GM21390 (cell line): Measurements from ENCODE around the gene RNF41.

Source experiments
- ATAC-seq: cut with Tn5 transposase; IDR thresholded peaks from one replicate; pipeline ENCODE4 v1.9.1; 2021; ENCODE audit not compliant: unreplicated experiment

The RNF41 gene

DNA sequence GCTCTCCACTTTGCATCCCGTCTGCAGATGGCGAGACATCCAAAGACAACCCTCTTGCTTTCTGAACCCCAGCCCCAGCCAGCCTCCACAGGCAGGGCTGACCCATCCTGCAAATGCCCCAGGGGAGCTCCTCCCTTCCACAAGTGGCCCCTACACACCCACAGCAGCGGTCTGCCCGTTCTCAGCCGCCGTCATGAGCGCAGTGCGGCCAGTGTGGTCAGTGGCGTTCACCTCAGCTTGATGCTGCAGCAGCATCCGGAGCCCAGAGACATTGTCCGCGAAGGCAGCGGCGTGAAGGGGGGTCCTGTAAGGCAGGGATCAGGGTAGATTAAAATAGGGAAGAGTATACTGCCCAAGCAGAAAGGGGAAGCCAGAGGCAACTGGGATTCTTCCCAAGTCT is 22.8 kb upstream of the RNF41 start:
- ATAC-seq: no peak

DNA sequence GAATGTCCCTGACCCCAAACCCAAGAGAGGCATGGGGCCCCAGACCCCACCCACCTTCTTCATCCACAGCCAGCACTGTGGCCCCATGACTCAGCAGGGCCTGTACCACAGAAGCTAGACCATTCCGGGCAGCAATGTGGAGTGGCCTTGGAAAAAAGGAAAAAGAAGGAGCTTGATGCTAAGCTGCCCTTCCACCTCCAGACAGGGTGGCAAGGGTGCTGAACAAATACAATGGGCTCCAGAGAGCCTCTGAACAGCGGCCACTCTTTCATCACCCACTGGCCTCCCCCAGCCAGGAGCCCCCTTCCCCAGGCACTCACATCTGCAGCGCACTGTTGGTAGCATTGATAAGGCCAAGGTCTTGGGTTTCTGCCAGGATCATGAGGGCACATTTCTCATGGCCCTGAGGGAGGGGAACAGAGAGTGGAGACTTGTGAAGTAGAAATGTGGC is 22.0 kb upstream of the RNF41 start:
- no peak for ATAC-seq

DNA sequence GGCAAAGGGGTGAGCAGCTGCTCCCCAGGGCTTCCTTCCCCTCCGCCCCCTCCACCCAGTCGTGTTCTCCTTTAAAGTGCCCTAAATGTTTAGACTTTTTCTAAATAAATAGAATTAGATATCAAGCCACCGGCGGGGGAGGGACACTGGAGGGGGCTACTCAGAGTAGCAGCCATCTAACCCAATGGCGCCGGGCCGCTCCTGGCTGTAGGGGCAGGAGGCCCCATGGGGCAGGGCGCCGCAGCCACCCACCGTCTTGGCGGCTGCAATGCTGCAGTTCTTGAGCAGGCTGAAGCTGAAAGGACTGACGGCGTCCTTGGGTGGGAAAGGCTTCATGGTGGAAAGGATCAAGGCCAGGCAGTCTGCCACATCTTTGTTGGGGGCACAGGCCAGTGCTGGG is 21.3 kb upstream of the RNF41 start:
- ATAC-seq: no peak

- ATAC-seq: no peak
These were observed 19.9 kb upstream of the RNF41 start for GRCh38 chr12:56241424-56242303.

DNA sequence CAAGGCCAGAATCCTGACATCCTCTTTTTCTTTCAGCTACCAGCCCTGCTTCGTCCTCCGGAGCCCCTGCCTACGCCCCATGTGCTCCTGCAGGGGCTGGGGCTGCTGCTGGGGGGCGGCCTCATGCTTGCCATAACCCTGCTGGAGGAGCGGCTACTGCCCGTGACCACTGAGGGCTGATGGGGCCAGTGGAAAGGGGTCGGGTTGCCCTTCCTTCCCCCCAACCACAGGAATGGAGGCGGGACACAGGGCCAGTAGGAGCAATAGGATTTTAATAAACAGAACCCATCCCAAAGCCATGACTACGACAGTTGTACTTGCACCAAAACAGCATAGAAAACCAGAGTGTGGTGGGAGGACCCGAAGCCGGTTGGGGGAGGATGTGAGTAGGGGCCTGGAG is 15.8 kb upstream of the RNF41 start:
- ATAC-seq: no peak

DNA sequence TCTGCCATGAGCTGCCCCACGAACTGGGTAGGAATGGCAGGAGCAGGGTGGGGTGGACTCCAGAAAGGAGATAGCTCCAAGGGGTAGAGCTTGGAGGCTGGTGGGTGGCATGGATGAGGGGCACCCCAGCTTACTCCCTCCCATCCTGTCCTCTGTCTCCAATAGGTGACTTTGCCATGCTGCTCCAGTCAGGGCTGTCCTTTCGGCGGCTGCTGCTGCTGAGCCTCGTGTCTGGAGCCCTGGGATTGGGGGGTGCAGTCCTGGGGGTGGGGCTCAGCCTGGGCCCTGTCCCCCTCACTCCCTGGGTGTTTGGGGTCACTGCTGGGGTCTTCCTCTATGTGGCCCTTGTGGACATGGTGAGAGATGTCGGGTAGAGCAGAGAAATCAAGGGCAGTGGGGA is 15.3 kb upstream of the RNF41 start:
- no peak for ATAC-seq

- no peak for ATAC-seq
These were observed 14.4 kb upstream of the RNF41 start for GRCh38 chr12:56236091-56236490.

DNA sequence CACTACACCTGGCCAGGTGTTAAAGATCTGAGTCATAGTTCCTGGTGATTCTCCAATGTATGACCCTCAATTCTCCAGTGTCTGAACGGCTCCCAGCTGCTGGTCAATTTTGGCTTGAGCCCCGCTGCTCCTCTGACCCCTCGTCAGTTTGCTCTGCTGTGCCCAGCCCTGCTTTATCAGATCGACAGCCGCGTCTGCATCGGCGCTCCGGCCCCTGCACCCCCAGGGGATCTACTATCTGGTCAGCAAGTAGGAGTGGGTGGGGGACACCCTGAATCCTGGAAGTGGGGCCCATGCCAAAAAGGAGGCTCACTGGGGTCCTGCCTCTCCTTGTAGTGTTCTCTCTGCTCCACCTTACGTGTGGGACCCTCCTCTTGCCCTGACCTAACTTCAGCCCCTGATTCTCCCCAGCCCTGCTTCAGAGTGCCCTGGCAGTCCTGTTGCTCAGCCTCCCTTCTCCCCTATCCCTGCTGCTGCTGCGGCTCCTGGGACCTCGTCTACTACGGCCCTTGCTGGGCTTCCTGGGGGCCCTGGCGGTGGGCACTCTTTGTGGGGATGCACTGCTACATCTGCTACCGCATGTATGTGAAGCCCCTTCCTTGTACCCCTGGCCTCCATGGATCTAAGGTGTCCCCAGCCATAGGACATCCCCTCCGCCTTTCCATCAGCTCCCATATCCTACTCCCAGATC is 13.2 kb upstream of the RNF41 start:
- no peak for ATAC-seq

DNA sequence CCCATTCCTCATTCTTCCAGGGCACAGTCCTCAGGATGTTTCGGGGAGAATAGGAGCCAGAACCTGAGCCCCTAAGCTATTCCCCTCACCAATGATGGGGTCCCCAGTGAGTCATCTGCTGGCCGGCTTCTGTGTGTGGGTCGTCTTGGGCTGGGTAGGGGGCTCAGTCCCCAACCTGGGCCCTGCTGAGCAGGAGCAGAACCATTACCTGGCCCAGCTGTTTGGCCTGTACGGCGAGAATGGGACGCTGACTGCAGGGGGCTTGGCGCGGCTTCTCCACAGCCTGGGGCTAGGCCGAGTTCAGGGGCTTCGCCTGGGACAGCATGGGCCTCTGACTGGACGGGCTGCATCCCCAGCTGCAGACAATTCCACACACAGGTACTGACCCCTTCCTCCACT is 9.5 kb upstream of the RNF41 start:
- no peak for ATAC-seq

DNA sequence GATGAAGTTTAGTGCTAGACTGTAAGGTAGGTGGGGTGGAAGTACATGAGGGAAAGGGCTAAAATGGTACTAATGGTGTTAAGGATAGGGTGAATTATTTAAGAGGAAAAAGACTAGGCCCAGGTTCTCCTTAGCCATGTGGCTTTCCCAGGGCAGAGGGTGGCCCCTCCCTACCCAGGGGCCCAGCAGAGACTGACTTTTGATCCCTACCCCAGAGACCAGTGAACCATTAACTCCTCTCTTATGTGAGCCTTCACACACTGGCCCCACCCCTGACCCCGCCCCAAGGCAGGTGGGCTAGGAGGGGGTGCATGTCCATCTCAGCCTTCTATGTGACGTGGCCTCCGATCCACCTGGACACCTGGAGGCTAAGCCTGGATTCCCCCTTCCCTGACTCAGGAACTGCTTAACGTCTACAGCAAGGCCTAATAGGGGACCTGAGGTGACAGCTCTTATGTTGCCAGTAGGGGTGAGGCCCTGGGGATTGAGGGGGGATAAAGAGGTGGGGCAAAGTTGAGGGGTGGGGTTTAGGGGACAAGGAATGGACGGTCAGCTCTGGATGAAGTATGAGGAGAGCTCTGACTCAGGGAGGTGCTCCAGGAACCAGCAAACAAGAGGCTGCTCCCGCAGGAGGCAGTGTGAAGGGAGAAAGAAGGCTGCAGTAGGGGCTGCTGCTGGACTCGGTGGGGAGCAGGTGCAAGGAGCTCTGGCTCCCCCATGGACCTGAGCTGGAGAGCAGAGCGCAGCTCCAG is 8.9 kb upstream of the RNF41 start:
- no peak for ATAC-seq

DNA sequence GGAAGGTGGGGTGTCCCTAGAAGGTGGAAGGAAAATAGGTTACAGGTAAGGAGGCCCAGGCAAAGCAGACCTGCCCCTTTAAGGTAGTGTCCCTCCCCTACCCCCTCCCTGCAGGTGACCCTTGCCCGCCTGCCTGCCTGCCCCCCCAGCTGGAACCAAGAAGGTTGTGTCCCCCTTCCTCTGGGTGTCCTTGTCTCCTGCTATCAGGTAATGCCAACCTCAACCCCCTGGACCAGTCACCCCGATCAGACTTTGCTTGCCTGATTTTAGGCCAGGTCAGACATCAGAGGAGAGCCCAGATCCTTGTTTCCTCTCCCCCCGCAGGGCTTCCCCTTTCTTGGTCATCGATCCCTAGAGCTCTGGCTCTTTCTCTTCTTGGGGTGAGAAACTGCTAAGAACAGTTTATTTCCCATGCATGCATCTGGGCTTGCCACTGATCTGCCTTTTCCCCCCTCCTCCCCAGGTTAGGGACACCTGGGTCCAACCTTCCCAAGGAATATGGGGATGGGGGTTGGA is 8.3 kb upstream of the RNF41 start, which contains the start of gene SLC39A5:
Gene SLC39A5 (plus strand): TSS at position 136 of the 516 bp plus-strand sequence. CDS start 1,224 bp downstream, outside the sequence.
- no peak for ATAC-seq

DNA sequence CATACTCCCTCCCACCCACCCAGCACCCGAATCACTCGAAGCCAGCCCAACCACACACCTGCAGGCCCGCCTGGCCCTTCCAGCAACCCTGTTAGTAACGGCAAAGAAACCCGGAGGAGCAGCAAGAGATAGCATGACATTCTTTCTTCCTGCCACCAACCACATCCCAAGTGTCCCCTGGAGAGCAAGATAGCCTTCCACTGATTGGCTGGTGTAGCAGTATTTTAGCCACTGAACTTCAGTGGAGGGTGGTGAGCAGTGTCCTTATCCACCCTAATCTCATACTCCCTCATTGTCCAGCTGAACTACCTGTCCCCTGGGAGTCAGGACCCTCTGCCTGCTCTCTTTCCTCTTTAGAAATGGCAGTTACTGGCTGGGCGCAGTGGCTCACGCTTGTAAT is 7.4 kb upstream of the RNF41 start:
- ATAC-seq: no peak

GRCh38 chr12:56224954-56225353 is 3.2 kb upstream of the RNF41 start:
- ATAC-seq: no peak

GRCh38 chr12:56224102-56224701 is 2.5 kb upstream of the RNF41 start, which contains the start of gene NABP2:
Gene NABP2 (plus strand): TSS chr12:56224342. CDS start chr12:56224857, 515 bp downstream.
- ATAC-seq: peak; percentile 65

- no peak for ATAC-seq
These were observed 1.9 kb upstream of the RNF41 start for GRCh38 chr12:56223571-56224101.

DNA sequence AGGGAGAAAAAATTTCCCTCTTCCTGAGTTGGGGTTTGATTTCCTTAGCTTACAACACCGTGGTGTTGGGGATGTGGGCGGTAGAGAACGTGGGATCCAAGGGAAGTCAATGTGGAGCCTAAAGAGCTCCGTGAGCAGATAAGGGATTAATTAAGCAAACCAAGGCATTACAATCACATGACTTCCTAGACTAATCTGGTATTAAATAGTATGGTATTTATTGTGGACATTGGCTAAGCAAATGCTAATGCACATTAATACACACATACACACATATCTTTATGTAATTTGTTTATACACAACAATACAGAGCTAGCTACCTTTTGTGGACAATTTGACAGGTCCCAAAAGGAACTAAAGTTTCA is 791 bp upstream of the RNF41 start:
- no peak for ATAC-seq

GRCh38 chr12:56221232-56221756 is 428 bp downstream of the RNF41 start:
- peak; percentile 3 for ATAC-seq

DNA sequence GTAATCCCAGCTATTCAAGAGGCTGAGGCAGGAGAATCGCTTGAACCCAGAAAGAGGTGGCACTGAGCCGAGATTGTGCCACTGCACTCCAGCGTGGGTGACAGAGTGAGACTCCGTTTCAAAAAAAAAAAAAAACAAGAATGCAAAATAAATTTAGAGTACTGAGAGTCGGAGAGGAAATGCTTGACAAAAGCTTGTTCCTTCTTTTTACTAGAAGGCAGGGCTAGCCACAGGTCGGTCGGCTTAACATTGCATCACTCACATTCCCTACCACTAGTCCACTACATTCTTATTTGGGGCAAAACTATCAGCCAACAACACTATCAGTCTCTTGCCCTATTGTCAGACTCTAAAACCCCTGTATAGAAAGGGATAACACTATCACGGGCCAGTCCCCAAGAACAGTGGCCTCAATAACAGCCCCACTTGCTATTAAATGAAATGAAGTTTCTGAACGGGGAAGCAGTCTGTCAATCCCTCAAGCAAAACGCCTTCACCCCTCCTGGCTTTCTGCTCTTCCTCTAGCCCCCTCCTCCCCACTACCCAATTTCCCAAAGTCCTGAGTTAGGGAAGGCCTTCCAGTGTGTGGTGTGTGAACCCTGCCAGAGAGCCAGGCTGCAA is 1.0 kb downstream of the RNF41 start:
- ATAC-seq: no peak

DNA sequence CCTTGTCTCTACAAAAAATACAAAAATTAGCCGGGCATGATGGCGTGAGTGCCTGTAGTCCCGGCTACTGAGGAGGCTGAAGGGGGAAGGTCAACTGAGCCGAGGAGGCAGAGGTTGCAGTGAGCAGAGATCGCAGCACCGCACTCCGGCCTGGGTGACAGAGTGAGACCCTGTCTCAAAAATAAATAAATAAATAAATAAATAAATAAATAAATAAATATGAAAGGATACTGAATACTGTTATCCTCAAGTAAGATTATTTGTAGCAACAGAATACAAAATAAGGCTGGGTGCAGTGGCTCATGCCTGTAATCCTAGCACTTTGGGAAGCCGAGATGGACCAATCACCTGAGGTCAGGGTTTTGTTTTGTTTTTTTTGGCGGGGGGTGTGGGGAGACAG is 1.9 kb downstream of the RNF41 start:
- no peak for ATAC-seq

DNA sequence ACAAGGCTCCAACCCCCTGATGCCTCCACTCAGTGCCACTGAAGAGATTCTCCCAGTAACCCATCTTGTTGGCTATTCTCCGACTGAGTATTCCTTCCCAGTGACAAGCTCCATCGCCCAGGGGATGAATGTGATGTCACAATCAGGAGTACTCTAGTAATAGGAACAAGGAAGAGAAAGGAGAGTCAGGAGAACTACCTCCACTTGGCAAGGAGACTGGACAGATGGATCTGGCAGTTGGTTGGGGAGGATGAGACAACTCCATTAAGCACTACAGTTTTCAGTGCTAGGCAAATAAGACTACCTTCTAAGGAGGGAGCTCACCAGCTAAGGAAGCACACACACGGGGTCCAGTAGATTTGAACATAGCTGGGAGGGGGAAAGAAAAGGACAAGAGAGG is 5.3 kb downstream of the RNF41 start:
- no peak for ATAC-seq
